ENCODE data around the gene GAL3ST2. TPM values are rescaled to one million over a fixed set of nuclear protein-coding genes. Genes with fewer than 3 reads are reported as not detected.

The GAL3ST2 gene
- total and polyA plus RNA-seq, 2 of the 8 experiments (the other 6 are each of a cell fraction or from before 2014, with no cell fraction given): not detected

DNA sequence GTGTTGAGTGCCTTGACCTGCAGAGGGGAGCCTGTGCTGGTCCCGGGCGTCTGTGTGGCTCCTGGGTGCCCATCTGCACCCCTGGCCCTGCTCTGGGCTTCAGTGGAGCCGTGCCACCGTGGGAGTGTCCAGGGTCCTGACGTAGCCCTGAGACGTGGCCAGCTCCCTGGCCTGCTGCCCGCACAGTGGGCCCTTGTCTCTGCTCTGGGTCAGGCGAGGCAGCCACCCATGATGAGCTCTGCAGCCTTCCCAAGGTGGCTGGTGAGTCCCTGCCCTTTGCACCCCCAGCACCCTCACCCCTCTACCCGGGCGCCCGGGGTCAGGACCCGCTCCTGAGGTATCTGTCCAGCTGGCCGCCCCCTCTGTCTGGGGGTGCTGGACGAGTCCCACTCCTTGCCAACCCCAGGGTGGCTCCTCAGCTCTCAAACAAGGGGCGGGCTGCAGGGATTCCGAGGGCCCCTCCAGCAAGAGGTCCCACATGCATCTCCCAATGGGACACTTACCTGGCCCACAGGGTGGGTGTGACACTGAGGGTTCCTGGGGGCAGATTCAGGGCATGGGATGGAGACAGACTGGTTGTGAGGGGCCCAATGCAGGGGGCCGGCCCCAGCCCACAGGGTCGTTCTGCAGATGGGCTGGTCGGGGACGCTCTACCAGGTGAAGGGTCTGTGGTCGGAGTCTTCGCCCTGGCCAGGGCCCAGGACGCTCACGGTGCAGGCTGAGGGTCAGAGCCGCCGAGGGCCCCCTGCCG, 34.8 kb downstream of the GAL3ST2 start:
- Histone ChIP-seq H3K79me2 (ENCODE audit: control insufficient read depth in 1 of 2, insufficient read depth in 2 of 2, low read length in 2 of 2) (no peaks in the 10 kb centered on the region), H3K4me2 (ENCODE audit: insufficient read depth in 1 of 2, low read depth in 2 of 2, low read length in 2 of 2) (no peak overlapping the region), H3K9ac (replicated peaks in 1 of 4; ENCODE audit: extremely low read depth in 1 of 4, low read depth in 3 of 4, low read length in 3 of 4) (no peak overlapping the region), H4K20me1 (replicated peaks in 1 of 2; ENCODE audit: control insufficient read depth in 1 of 2, insufficient read depth in 2 of 2, low read length in 2 of 2) (no peaks in the 10 kb centered on the region), H3K4me1 (replicated peaks in 1 of 4; ENCODE audit: control insufficient read depth in 3 of 4, insufficient read depth in 4 of 4, low read length in 3 of 4) (peaks cover 0 to 9% (median 4%) of the 10 kb centered on the region in 4 experiments; a peak in 5 of 7 replicates), H3K14ac (ENCODE audit: insufficient read length) (no peak overlapping the region), H2AFZ (ENCODE audit: low read length) (no peak overlapping the region), H3K4me3 (ENCODE audit: extremely low read depth in 1 of 4, insufficient read depth in 2 of 4, low read depth in 3 of 4, low read length in 4 of 4) (no peak overlapping the region), H3K23me2 (ENCODE audit: low read depth, low read length) (no peaks in the 10 kb centered on the region), H3K9me3 (ENCODE audit: insufficient read depth in 2 of 2, low read depth in 1 of 2, low read length in 1 of 2) (no peaks in the 10 kb centered on the region), H4K5ac (ENCODE audit: insufficient read length, low read depth, low read length) (no peak overlapping the region), H2BK20ac (ENCODE audit: low read length) (no peak overlapping the region), H2BK120ac (replicated peaks; ENCODE audit: low read depth, low read length) (no peak overlapping the region), H4K8ac (ENCODE audit: extremely low read depth, insufficient read depth, low read length) (no peak overlapping the region; the same call in 1 of the 2 replicates), H2BK12ac (ENCODE audit: low read depth, low read length) (no peak overlapping the region), H3K27me3 (replicated peaks in 1 of 4; ENCODE audit: control insufficient read depth in 3 of 4, extremely low read depth in 1 of 4, insufficient read depth in 3 of 4, low read length in 3 of 4) (no peaks in the 10 kb centered on the region; a peak in 3 of 7 replicates), H3K4ac (replicated peaks; ENCODE audit: insufficient read length, low read depth, low read length) (no peak overlapping the region), H4K91ac (replicated peaks; ENCODE audit: insufficient read length, low read length) (no peak overlapping the region), H3K23ac (ENCODE audit: insufficient read length) (no peak overlapping the region), H3K56ac (replicated peaks; ENCODE audit: insufficient read length, low read depth, low read length) (no peak overlapping the region), H3K18ac (ENCODE audit: extremely low read depth, low read length) (no peak overlapping the region; the same call in 1 of the 2 replicates), H3K79me1 (ENCODE audit: low read depth, low read length) (no peaks in the 10 kb centered on the region), H2AK5ac (ENCODE audit: low read depth, low read length) (no peak overlapping the region), H2BK5ac (ENCODE audit: low read depth, low read length) (no peak overlapping the region), H3K36me3 (ENCODE audit: control insufficient read depth in 2 of 4, insufficient read depth in 4 of 4, low read length in 3 of 4) (no peaks in the 10 kb centered on the region), H2BK15ac (ENCODE audit: low read length) (no peak overlapping the region), H3K27ac (ENCODE audit: low read depth, low read length) (no peak overlapping the region)
- POLR2A ChIA-PET (ENCODE audit: partially characterized antibody): interaction anchor here (3.0 kb wide), 1 partner anchor 109 kb away, joined by 11 read pairs; the partner anchor contains the start of gene ING5
- WGBS, 2 experiments (ENCODE audit: extremely low coverage in 1 of 2, insufficient coverage in 1 of 2, insufficient read length in 1 of 2, insufficient replicate concordance in 2 of 2, low coverage in 1 of 2, low lambda C conversion rate in 2 of 2, missing lambda C conversion rate in 1 of 2): 85% methylated on average over 23 of the region's 27 CpGs; no CpG with 5 or more reads in 1 of the 2 experiments
- DNase-seq (ENCODE audit: low read depth in 1 of 2, low spot score in 2 of 2): no peak
- CTCF ChIA-PET (ENCODE audit: partially characterized antibody): interaction anchor here (1.6 kb wide), 1 partner anchor 67 kb away, joined by 3 read pairs; no protein-coding TSS in a partner anchor
- FAIRE-seq: no peak
- TF ChIP-seq ATF2 (IDR thresholded peaks at IDR 0.05; ENCODE audit: low read length): no peak
- no peak for TF ChIP-seq CBX8 (IDR thresholded peaks at IDR 0.05; ENCODE audit: borderline replicate concordance, low read depth, low read length)
- TF ChIP-seq, protein P1, sequence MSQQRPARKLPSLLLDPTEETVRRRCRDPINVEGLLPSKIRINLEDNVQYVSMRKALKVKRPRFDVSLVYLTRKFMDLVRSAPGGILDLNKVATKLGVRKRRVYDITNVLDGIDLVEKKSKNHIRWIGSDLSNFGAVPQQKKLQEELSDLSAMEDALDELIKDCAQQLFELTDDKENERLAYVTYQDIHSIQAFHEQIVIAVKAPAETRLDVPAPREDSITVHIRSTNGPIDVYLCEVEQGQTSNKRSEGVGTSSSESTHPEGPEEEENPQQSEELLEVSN (IDR thresholded peaks at IDR 0.05): no peak

Data from H1 (cell line).